GM19455 (cell line): ENCODE measurements around the gene TEX26.

Source experiments
- ATAC-seq: cut with Tn5 transposase; IDR thresholded peaks from one replicate; pipeline ENCODE4 v1.9.1; 2021; ENCODE audit not compliant: unreplicated experiment

Gene TEX26

GRCh38 chr13:30974350-30974749 is 41.9 kb downstream of the TEX26 start:
- no peak for ATAC-seq

GRCh38 chr13:30976025-30976424 is 43.6 kb downstream of the TEX26 start:
- no peak for ATAC-seq

- no peak for ATAC-seq
Observed at GRCh38 chr13:30978981-30979956, 46.8 kb downstream of the TEX26 start.

- no peak for ATAC-seq
Observed at GRCh38 chr13:30982506-30982905, 50.0 kb downstream of the TEX26 start.

- ATAC-seq, result no peak
Observed at GRCh38 chr13:30982906-30983305, 50.5 kb downstream of the TEX26 start.

GRCh38 chr13:30983431-30983830 is 51.0 kb downstream of the TEX26 start:
- ATAC-seq, result no peak

GRCh38 chr13:30984620-30985019 is 52.2 kb downstream of the TEX26 start:
- no peak for ATAC-seq

GRCh38 chr13:30985637-30986205 is 53.3 kb downstream of the TEX26 start:
- no peak for ATAC-seq

GRCh38 chr13:30991184-30991583 is 58.7 kb downstream of the TEX26 start:
- ATAC-seq, result no peak

- no peak for ATAC-seq
Observed at GRCh38 chr13:30991922-30992321, 59.5 kb downstream of the TEX26 start.

GRCh38 chr13:30995331-30995730 is 62.9 kb downstream of the TEX26 start:
- ATAC-seq, result no peak

GRCh38 chr13:30997697-30998096 is 65.2 kb downstream of the TEX26 start:
- no peak for ATAC-seq

GRCh38 chr13:30998136-30999088 is 66.0 kb downstream of the TEX26 start:
- no peak for ATAC-seq

GRCh38 chr13:31000889-31001288 is 68.4 kb downstream of the TEX26 start:
- ATAC-seq, result no peak

- no peak for ATAC-seq
Observed at GRCh38 chr13:31001647-31002046, 69.2 kb downstream of the TEX26 start.

- ATAC-seq, result no peak
Observed at GRCh38 chr13:31005066-31005465, 72.6 kb downstream of the TEX26 start.

- no peak for ATAC-seq
Observed at GRCh38 chr13:31007417-31007816, 75.0 kb downstream of the TEX26 start.

- ATAC-seq, result no peak
Observed at GRCh38 chr13:31008400-31009115, 76.1 kb downstream of the TEX26 start.

GRCh38 chr13:31009166-31009565 is 76.7 kb downstream of the TEX26 start:
- ATAC-seq, result no peak

GRCh38 chr13:31010296-31010695 is 77.8 kb downstream of the TEX26 start:
- ATAC-seq, result no peak
